Stimulated activated CD8-positive, alpha-beta memory T cell treated with anti-CD3 and anti-CD28 coated beads, Interleukin-2, amount 100 ng/mL, for 1 hour (primary cell): Measurements from ENCODE around the gene WBP2NL.
"Not testable (repeated sequence)": the region's sequence is repeated elsewhere in the genome, so short reads cannot be mapped to it uniquely, and the experiment has no call there.

Experiments
- DNase-seq, 2 donors: peaks; one replicate each; pipeline ENCODE4 v3.0.0-alpha.2; 2020; ENCODE audit warnings: low read depth in 2 of 2

Gene WBP2NL, protein sequence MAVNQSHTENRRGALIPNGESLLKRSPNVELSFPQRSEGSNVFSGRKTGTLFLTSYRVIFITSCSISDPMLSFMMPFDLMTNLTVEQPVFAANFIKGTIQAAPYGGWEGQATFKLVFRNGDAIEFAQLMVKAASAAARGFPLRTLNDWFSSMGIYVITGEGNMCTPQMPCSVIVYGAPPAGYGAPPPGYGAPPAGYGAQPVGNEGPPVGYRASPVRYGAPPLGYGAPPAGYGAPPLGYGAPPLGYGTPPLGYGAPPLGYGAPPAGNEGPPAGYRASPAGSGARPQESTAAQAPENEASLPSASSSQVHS

DNA sequence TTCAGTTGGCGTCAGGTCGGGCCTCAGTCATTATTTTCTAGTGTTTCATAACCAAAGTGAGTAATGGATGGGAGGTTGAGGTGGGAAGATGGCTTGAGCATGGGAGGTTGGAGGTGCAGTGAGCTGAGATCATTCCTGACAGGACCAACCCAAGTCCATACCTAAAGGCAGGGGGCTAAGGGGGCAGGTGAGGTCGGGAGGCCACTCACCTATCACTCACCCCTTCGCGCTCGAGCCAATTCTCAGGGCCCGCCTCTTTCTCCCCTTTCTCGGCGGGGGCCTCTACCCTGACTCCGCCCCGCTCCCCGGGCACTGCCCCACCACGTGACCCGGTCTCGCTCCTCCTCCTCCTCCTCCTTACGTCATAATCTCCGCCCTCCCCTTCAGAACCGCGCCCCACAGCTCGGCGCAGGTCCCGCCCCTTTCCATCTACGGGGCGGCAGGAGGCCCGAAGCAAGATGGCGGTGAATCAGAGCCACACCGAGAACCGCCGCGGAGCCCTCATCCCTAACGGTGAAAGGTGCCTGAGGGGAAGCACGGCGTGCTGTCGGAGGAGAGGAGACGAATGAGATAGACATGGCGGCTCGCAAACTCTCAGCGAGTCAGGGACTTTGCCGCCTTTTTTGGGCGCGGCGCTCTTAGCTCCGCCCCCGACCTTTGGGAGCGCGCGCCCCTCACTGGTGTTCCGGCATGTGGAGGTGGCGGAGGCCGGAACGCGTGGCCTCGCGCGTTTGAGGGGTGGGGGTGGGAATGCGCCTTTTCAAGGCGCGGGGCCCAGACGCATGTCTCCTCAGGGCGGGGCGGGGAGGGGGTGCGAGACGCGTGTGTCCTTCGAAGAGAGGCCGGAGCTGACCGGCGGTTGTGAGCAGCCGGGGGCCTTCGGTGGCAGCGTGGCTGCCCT lies at the start of gene WBP2NL:
Gene WBP2NL, plus strand, starts transcription at position 428 of the 901 bp plus-strand sequence. Its CDS starts 31 bp downstream, at position 459.
- peak; percentile 73 to 85 for DNase-seq

- not testable (repeated sequence) for DNase-seq
Observed at GRCh38 chr22:41948928-41949296, 49.7 kb upstream of the WBP2NL start.

DNA sequence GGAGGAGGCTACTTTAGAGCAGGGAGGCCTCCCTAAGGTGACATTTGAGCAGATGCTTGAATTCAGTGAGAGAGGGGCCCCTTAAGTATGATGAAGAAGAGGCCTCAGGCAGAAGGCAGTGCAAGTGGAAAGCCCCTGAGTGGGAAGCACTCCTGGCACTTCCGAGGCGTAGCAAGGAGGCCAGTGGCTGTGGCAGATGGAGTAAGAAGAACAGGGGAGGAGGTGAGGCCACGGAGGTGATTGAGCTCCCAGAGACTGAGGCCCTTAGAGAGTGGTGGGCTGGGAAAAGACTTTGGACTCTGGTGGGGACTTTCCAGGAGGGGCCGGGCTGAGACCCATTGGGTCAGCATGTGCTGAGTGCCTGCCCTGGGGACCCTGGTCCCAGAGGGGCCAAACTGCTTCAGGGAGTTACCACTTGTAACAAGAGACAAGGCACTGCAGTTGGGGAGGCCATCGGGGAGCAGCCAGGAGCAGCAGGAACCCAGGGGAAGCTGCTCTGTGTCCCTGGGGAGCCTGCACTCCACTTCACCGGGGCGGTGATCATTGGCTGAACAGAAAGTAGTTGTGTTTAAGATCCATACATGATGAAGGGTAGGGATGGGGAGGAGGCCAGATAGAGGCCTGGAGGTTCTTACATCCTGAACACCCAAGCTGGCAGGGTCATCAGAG lies 49.2 kb upstream of the WBP2NL start:
- no peak for DNase-seq

- no peak for DNase-seq
Observed at GRCh38 chr22:41951898-41952474, 46.6 kb upstream of the WBP2NL start, which contains the start of gene SMIM45. Gene SMIM45, plus strand, starts transcription at chr22:41952150.

GRCh38 chr22:41952713-41953112 lies 45.9 kb upstream of the WBP2NL start:
- DNase-seq = no peak

- no peak for DNase-seq
Observed at GRCh38 chr22:41957941-41958556, 40.5 kb upstream of the WBP2NL start.

DNA sequence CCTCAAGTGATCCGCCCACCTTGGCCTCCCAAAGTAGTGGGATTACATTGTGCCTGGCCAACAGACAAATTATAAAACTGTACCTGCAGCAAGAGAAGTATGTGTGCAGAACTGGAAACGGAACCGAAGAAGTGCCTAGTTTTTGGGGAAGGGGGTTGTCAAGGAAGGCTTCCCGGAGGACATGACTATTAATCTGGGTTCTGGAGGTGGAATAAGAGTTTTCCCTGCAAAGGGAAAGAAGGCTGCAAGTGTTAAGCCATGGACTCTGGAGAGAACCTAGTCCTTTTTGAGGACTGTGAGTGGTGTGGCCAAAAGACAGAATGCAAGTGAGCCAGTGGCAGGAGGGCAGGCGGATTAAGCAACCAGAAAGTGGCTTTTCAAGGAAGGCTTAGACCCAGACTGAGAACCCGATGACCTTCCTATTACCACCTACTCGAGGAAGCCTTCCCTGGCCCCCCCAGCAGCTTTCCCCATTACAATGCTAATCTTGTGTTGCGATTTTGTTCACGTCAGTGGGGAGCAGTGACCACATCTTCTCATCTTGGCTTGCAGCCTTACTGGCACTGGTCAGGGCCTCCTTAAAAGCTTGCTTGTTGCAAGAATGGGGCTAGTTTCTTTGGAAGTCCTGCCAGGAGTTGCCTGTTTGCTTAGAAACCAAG lies 35.0 kb upstream of the WBP2NL start:
- no peak for DNase-seq

DNA sequence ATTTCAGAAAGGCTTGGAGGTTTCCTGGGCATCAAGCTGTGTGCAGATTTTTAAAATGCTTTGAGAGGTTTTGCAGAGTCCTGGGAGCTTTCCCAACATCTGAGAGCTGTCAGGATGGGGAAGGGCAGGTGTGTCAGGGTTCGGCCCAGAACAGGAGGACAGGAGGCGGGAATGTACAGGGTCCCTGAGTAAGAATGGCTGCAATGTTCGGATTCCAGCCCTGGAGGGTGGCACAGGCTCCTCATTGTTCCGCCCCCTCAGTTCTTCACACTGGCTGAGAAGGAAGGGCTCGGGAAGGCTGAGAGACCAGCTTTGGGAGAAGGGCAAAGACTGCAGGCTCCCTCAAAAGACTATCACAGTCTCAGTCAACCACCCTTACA lies 34.5 kb upstream of the WBP2NL start:
- DNase-seq = no peak

DNA sequence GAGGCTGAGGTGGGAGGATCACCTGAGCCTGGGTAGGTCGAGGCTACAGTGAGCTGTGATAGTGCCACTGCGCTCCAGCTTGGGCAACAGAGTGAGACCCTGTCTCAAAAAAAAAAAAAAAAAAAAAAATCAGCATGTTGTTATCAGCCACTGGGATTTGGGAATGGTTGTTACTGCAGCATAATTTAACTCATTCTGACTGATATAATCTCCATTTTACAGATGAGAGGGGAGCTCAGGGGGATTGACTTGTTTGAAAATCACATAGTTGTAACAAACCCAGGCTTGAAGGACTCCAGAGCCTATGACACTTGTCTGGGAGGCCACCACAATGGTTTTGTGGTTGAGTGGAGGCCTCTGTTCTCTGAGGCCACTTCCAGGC lies 32.4 kb upstream of the WBP2NL start:
- no peak for DNase-seq

GRCh38 chr22:41966607-41967240 lies 31.9 kb upstream of the WBP2NL start:
- DNase-seq = no peak

- no peak for DNase-seq
Observed at GRCh38 chr22:41968601-41969000, 30.0 kb upstream of the WBP2NL start.

DNA sequence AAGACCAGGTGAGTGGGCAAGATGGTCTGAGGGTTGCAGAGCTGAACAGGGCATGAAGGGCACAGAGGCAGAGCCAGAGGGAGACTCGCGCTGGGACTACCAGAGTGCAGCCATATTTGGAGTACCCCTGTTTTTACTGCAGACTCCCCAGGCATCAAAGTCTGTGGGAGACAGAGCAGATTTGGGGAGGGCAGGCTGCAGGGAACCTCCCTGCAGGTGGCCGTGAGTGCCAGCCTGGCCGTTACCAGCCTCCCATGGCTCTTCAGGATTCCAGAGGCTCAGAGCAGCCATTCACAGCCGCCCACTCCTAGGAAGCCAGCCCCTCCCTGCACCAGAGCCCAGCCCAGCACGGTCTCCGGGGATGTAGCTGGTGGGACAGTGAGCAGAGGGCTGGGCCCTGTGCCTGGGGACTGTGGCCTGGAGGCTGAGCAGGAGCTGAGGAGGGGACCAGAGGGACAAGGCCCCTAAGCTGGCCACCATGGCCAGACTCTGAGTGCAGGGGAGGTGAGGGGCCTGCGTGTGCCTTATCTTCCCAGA lies 29.4 kb upstream of the WBP2NL start, which contains the start of gene SEPTIN3:
Gene SEPTIN3, plus strand, starts transcription at position 334 of the 537 bp plus-strand sequence. CDS start 2,050 bp downstream, outside the sequence.
- no peak for DNase-seq

GRCh38 chr22:41970601-41971000 lies 28.0 kb upstream of the WBP2NL start:
- no peak for DNase-seq

DNA sequence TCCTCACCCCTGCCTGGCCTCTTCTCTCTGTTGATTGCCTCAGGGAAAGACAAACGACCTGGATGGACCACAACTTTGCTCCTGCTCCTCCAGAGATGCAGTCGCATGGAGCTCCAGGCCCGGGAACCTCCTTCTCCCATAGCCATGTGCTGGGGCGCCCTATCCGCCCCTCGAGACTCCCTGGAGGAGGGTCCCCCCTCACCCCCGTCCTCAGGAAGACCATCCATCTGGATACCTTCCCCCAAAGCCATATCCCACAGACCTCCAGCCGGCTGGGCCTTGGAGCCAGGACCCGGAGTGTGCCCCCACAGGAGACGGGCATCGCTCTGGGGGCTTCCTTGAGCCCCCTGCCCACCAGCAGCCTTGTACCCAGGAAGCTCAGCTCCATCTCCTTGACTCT lies 27.2 kb upstream of the WBP2NL start:
- no peak for DNase-seq

GRCh38 chr22:41974691-41975290 lies 23.8 kb upstream of the WBP2NL start:
- no peak for DNase-seq

DNA sequence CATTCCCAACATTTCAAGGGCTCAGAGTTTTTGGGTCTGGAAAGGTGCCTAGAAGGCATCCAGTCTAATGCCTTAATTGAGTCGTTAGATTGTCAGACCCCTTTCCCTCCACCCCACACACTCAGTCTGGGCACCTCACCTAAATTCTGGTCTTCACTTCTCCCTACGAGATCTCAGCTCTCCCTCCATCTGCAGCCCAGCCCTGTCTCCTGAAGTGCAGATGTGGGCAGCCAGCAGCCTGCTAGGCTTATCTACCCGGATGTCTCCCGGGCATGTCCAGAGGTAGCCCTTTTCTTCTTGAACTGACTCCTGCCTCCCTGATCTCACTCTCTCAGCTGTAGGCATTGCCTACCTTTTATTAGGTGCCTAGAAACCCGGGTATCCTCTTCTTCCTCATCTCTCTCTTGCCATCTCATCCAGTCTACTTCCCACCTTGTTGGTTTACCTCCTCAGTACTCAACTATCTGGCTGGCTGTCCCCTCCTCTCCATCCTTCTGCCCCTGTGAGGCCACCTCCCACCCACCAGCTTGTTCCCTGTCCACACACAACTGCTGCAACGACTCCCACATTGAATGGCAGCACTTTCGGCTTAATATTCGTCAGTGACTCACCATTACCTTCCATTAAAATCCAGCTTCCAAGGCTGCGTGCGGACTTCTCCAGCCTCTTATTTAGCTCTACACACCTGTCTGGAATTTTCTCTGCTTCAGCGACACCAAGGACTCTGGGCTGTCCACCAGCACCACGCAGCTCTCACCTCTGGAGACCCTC lies 23.1 kb upstream of the WBP2NL start:
- DNase-seq = no peak

GRCh38 chr22:41976070-41976901 lies 22.3 kb upstream of the WBP2NL start:
- DNase-seq = no peak

DNA sequence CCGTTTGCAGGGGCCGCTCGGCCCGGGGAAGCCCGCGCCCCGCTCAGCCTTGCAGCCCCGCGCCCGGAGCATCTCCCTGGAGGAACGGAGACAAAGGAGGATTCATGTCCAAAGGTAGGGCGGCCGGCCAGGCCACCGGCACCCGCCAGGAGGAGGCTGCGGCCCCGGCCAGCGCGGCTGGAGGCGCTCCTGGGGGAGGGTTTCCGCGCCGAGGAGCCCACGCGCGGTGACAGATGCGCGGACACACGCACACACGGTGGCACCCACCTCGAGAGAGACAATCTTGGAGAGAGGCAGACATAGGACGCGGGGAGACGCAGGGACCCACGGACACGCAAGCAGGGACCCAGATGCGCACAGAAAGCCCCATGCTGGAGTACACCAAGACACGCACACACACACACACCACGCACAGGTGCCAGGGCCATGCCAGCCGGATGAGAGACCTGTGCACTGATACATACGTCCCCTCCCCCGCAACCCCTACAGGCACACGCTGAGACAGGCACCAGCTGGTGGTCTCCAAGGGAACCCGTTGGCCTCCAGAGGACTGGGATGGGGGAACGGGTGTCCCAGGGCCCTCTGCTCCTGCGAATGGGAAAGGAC lies 21.5 kb upstream of the WBP2NL start:
- no peak for DNase-seq
